ENCODE measurements around the gene OR12D1.

DNA sequence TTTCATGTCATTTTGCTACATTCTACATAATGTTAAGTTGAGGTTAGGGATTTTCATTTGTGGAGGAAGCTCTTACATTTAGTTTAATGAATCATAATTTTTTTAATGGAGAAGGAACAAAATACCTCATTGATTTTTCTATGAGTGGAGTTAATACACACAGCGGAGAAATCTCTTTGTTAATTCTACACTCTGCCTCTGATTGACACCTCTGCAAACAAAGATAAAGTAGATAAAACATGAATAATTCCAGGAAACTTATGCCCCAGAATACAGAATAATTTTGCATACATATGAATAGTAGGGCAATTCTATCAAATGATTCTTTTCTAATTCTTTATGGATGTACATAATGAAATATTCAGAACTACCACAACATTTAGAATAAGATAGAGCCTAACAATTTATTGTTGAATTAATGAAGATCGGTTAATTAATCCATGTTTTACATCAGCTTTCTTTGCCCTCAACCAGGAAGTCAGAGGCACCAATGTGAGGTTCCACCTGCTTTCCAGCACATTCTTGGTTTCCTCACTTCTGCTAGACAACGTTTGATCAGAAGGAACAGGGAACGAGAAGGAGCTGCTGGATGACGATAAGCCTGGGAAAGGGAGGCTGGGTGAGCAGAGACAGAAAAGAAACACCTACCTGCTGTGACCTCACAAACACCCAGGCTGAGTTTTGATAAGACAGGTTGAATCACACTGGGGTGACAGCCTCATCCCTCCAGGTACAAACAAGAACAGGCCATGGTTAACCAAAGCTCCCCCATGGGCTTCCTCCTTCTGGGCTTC, 46.5 kb downstream of the OR12D1 start:
- TF ChIP-seq ZNF274 (IDR thresholded peaks at IDR 0.05; ENCODE audit: low read depth, low read length) (no peak), SUZ12 (IDR thresholded peaks at IDR 0.05; ENCODE audit: extremely low read depth, insufficient read depth, insufficient read length) (no peak)
